ENCODE measurements around the gene FAM171A1.

FAM171A1 gene

DNA sequence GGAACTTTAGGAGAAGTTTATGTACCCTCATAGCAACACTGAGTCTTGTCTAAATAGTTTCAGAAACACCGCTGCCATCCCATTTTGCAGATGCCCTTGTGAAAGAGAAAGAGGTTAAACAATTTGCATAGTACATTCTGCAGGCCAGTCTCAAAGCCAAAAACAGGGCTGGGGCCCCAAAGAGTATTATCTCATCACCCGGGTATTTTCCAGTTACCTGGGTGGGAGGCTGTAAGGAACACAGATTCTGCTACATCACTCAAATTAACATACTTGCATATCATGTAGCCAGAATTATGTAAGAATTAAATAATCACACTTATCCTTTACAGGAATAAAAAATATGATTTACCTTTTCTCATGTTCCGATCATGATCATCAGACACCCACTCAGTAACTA lies 3.1 kb upstream of the FAM171A1 start:
- no peak for DNase-seq (ENCODE audit: low read depth in 2 of 2)

DNA sequence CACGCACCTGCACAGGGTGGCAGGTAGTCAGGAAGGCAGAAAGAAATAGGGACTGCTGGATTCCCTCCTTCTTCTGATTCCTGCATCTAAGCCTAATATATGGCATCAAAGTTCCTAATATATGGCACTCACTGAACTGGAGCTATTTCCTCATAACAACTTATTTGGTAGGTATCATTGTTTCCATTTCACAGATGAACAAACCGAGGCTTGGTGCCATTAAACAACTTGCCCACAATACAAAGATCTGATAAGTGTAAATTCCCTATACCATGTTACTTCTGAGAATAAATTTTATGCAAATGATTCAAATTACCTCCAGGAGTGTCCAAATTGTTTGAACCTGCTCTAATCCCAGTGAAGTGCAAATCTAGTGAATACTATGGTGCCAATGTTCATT lies 2.1 kb upstream of the FAM171A1 start:
- no peak for DNase-seq (ENCODE audit: low read depth in 2 of 2)

GRCh38 chr10:15370212-15370855 lies 755 bp downstream of the FAM171A1 start:
- DNase-seq (ENCODE audit: low read depth in 2 of 2), result peak in 1 of 2 donors; percentile 2

- no peak for DNase-seq (ENCODE audit: low read depth in 2 of 2)
Observed at GRCh38 chr10:15369256-15370211, 1.6 kb downstream of the FAM171A1 start.

DNA sequence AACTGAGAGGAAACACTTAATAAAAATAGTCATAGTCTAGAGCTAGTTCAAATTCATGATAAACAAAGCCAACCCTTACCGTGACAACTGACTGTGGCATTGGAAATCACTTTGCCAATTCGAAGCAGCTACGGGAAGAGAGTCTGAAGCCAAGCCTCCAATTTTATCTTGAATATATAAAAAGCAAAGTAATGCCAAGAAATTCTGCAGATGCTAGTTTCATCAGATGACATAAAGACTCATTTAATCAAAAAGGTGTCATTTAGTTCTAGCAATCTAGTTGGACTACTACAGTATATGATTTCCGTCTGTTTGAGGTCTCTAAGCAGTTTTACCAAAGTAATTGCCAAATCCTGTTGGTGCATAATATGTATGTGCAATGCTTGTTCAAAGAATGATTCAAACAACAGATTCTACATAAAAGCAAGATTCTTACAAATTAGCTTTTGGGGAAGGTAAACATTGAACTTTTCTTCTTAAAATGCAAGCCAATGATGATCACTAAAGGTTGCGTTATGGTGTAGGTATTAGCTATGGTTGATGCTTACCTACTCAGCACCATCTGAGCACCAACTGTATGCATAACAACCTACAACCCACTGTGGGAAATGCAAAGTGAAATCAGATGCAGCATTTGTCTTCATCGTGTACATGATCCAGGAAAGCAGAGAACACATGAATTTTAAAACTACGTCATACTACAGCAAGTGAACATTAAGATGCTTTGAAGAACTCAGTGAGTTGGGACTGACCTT lies 2.8 kb downstream of the FAM171A1 start:
- DNase-seq (ENCODE audit: low read depth in 2 of 2), result no peak

DNA sequence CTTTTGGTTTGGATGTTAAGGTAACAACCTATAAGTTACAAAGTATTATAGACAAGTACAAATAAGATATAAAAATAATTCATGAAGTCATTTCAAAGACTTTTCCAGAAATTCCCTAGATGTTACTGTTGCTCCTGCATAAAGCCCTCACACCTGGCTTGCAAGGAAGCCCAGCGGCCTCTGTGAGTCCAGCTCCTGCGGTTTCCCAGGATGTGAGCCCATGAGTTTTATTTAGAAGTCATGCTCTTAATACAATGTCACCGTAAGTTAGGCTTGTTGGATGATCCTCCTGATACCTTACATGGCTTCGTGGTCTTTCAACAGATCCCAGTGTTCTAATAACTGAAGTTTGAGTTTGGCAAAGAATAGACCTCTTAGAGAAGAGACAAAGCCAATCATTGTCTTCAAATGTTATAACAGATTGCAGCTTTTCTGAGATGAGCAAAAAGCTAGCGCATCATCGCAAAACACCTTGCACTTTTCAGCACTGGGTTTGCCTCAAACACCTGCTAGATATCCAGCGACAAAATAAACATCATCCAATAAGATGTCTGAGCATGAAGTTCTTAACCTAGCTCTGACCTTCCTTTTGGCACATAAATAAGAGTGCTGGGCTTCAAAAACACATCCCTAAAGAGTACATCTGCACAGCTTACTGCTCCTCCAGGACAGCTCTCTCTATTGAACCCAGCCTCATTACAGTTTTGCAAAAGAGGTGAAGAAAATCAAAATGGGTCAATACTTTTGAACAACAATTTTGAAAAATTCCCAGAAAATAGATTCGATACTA lies 3.6 kb downstream of the FAM171A1 start:
- no peak for DNase-seq (ENCODE audit: low read depth in 2 of 2)

GRCh38 chr10:15365692-15366091 lies 5.4 kb downstream of the FAM171A1 start:
- DNase-seq (ENCODE audit: low read depth in 2 of 2), result no peak

DNA sequence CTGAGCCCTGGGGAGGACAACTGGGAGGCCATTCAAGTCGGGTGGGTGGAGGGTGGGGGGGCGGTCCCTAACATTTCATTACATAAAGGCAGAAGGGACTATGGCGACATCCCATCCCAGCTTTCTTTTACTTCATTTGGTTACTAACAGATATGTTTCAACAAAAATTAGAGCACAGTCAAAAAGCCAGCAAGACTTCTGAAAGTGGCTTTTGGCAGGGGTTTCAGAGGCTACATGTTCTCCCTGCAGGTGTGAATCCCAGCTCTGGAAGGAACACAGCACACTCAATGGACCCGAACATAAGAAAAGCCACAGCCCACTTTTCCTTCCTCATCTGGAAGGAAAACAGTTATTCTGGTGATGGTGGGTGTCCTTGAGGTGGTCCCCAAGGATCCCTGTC lies 7.1 kb downstream of the FAM171A1 start:
- DNase-seq (ENCODE audit: low read depth in 2 of 2), result no peak

DNA sequence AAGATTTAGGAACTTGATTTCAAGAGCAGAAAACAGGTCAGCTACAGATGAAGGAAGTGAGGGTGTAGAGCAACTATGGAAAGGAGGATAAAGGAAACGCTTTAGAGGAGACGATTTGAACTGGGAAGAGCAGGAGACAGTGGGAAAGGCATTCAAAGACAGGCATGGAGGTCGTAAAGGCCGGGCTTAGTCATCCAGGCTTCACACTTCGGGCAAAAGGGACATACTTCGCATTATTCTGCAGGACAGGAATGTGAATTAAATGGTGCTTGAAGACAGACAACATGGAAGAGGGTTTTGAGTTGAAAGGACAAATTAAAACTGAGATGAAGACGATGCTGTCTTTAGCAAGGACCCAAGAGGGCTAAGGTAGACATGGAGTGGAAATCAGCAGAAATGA lies 8.1 kb downstream of the FAM171A1 start:
- no peak for DNase-seq (ENCODE audit: low read depth in 2 of 2)

- DNase-seq (ENCODE audit: low read depth in 2 of 2), result no peak
Observed at GRCh38 chr10:15361131-15361530, 10.0 kb downstream of the FAM171A1 start.

- DNase-seq (ENCODE audit: low read depth in 2 of 2), result no peak
Observed at GRCh38 chr10:15360566-15360965, 10.5 kb downstream of the FAM171A1 start.

DNA sequence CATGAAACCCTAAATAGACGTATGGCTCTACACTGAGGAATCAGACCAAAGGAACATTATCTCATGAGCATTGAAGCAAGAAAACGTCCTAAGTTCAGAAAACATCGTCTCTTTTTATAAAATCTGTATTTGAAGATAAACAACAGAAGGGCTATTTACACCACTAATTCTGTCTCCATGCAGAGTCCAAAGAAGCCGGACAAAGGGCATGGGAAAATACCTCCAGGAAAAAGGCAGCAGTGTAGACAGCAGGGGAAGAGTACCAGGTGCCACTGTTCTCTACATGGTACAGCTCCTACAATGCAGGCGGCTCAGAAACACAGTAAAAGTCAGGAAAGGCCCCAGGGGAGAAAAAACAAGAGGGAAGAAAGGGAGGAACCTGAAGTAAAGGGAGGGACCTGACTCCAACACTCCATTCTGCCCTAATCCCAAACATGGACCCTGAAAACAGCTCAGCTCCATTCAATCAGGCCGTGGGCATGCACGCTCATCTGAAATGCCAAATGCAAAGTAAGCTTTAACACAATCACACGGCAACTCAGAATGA lies 17.5 kb downstream of the FAM171A1 start:
- DNase-seq (ENCODE audit: low read depth in 2 of 2), result no peak

GRCh38 chr10:15352836-15353235 lies 18.3 kb downstream of the FAM171A1 start:
- DNase-seq (ENCODE audit: low read depth in 2 of 2), result no peak

DNA sequence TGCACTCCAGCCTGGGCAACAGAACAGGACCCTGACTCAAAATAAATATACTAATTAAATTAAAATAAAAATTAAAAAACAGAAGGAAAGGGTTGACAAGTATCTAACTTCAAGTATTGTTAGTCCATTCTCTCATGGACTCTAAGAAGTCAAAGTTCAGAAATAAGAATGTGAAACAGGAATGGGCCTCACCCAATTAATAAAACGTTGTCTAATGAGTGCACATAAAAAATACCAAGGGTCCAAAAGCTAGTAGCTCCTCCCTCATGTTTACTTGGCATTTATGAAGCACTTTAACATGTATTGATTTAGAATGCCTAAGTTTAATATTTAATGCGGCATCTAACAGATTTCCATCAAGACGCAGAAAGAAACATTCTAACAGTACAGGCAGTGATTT lies 18.9 kb downstream of the FAM171A1 start:
- no peak for DNase-seq (ENCODE audit: low read depth in 2 of 2)

DNA sequence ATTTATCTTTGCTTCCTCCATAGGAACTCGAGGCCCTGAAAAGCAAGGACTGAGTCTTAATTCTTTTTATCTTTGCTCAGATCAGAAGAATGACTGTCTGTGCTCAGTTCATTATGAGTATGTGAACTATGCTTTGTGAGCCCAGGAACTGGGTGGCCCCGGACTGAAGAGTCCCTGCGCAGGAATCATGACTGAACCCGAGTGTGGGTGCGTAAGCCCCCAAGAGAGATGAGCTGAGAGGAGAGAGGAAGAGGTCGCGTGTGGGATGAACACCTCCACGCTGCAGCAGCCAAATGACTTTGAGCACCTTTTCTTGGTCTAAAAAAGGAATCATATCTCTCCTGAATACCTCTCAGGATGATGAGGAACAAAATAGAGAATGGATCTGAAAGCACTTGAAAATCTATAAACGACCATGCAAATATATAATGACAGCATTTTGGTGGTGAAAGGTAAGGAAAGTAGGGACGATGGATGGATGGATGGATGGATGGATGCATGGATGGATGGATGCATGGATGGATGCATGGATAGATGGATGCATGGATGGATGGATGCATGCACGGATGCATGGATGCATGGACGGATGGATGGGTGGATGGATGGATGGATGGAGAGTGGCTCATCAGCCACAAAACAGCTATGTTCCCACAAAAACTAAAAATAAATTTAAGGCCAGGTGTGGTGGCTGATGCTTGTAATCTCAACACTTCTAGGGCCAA lies 19.8 kb downstream of the FAM171A1 start:
- no peak for DNase-seq (ENCODE audit: low read depth in 2 of 2)

DNA sequence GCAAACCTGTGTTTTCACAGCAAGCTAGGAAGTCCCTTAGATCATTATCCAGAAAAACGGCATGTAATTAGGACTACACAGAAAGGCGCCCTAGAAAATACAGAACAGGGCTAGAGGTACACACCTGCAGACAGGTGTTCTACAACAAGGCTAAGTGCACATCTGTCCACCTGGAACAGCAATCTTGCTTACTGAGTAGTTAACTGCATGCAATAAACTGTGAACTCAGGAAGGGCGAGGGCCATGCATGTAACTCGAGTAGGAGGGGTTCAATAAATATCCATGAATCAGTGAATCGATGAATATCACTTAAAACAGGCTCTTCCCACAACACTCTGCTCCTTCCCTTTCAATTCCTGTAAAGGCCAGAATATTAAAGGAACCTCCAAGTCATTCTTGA lies 22.0 kb downstream of the FAM171A1 start:
- DNase-seq (ENCODE audit: low read depth in 2 of 2), result no peak

DNA sequence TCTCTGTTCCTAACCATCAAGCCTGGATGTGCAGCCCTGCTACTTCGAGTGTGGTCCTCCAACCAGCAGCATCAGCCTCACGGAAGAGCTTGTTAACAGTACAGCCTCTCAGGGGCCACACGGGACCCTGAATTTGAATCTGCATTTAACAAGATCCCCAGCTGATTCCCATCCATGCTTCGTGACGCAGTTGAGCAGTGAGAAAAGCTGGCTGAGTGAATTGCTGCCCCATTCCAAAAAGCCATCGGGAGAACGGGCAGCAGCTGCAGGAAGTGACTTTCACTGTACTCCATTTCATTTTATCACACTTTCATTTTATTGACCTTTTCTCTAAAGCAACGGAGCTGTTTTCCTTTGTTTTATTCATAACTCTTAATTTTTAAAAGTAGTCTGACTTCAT lies 22.5 kb downstream of the FAM171A1 start:
- DNase-seq (ENCODE audit: low read depth in 2 of 2), result no peak

GRCh38 chr10:15347150-15347549 lies 23.9 kb downstream of the FAM171A1 start:
- no peak for DNase-seq (ENCODE audit: low read depth in 2 of 2)

DNA sequence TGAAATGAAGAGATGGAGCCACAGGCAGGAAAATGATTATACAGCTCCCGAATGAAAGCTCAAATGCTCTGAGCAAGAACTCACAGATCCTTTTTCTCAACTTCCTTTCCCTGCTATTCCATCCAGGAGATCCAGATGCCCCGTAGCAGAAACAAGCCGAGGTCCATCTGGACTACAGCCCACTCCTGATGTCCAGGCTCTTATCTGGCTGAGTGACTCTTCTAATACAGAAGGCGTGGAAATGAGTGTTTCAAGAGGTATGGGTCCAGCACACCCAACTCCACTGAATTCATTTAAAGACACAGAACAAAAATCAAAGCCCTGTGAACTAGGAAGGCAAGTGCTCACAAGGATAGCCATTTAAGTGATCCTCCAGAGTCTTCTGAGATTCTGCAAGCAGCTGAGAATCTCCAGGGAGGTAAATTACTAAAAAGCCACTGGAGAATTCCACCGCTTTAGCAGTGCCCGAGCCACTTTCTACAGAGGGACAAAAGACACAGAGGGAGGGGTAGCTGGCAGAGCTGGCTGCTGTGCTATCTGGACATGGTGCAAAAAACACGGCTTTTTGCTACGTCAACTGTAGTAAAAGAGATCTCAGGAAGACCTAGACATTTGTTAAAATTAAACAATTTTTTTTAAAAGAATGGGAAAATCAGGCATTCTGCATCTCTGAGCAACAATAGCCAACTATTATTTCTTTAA lies 24.5 kb downstream of the FAM171A1 start:
- DNase-seq (ENCODE audit: low read depth in 2 of 2), result no peak

DNA sequence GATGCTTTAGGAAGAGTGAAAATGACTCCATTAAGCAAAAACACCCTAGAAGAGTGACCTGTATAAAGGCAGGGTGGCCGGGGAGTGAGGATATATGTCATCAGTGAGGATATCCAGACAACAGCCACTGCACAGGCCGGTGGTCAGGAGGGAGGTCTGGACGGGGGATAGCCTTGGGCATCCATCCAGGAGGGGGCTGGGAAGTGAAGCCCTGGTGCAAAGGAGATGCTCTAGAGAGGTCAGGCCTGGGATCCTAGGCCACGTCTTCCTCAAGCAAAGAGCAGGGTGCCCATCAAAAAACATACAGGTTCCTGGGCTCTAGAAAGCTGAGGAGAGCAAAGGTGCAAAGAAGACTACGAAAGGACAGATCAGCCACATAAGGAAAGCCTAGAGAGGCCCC lies 25.6 kb downstream of the FAM171A1 start:
- no peak for DNase-seq (ENCODE audit: low read depth in 2 of 2)

All from stimulated activated CD8-positive, alpha-beta memory T cell treated with anti-CD3 and anti-CD28 coated beads, Interleukin-7, amount 100 ng/mL, for 4 hours (primary cell).